Testis (tissue), 3 donors: ENCODE results near the gene SLC16A10. TPM values are rescaled to one million over a fixed set of nuclear protein-coding genes. Genes with fewer than 3 reads are reported as not detected.
A peak's percentile ranks its signal among the peaks of the same experiment; 100 is the strongest.

Experiments
- DNase-seq: peaks from one replicate; pipeline ENCODE4 v3.0.0-alpha.2; 2019
- H3K27ac ChIP-seq, 2 donors: fragments of 200-600 bp; sonication (generic); one replicate each; pipeline ENCODE4 v1.5.1; 2019
- H3K27me3 ChIP-seq: fragments of 200-600 bp; sonication (generic); one replicate; pipeline ENCODE4 v1.5.1; 2019
- H3K36me3 ChIP-seq: fragments of 200-600 bp; sonication (generic); one replicate; pipeline ENCODE4 v1.5.1; 2017; ENCODE audit warnings: low read depth; ENCODE audit errors: missing control alignments
- H3K4me1 ChIP-seq: fragments of 200-600 bp; sonication (generic); one replicate; pipeline ENCODE4 v1.5.1; 2019
- H3K4me3 ChIP-seq, 2 donors: fragments of 200-600 bp; sonication (generic); one replicate each; pipeline ENCODE4 v1.5.1; 2017 to 2019
- H3K9me3 ChIP-seq: fragments of 200-600 bp; sonication (generic); one replicate; pipeline ENCODE4 v1.5.1; 2017
- POLR2A ChIP-seq: fragments of 450-650 bp; IDR thresholded peaks from one replicate; pipeline ENCODE4 v1.6.1; 2017; ENCODE audit warnings: antibody characterized with exemption, mild to moderate bottlenecking, moderate library complexity
- WGBS, 2 donors: methylation state at CpG; one replicate each; pipeline ENCODE4 v1.1.5; 2018; 5-methylcytosine and 5-hydroxymethylcytosine counted together
- intact Hi-C: fragments of 100-400 bp; cut with DNase I; formaldehyde crosslinking; loops from one replicate; pipeline ENCODE4 v1.15.1; 2023; ENCODE audit warnings: low total_unique reads
- polyA plus RNA-seq: library from polyadenylated mRNA; stranded (reverse); fragments of 350-450 nt; fragmentation: Illumina TruSeq; extraction: RNeasy Lipid Tissue Mini Kit (QIAGEN cat#74804); gene quantifications from one replicate; pipeline ENCODE4 v1.2.3, GENCODE V29; 2014; ENCODE audit warnings: low read depth, low replicate concordance; ENCODE audit not compliant: insufficient read depth
- total RNA-seq, 2 donors: library from RNA; depleted of rRNA; stranded (reverse); fragments of >200 nt; gene quantifications; one replicate each; pipeline ENCODE4 v1.2.3, GENCODE V29; 2016
- TF ChIP-seq, protein P1 (sequence below), 3 experiments: fragments of 450-650 bp in 2 of 3; fragments of 200-600 bp in 1 of 3; sonication (generic) in 1 of 3; IDR thresholded peaks; one replicate each; pipeline ENCODE4 v1.5.1; 2016 to 2019; ENCODE audit warnings: antibody characterized with exemption in 3 of 3, mild to moderate bottlenecking in 2 of 3, moderate library complexity in 1 of 3

The SLC16A10 gene
- total and polyA plus RNA-seq, 3 donors from 2014 or later: 9.0 to 16.9 (median 12.0) TPM

DNA sequence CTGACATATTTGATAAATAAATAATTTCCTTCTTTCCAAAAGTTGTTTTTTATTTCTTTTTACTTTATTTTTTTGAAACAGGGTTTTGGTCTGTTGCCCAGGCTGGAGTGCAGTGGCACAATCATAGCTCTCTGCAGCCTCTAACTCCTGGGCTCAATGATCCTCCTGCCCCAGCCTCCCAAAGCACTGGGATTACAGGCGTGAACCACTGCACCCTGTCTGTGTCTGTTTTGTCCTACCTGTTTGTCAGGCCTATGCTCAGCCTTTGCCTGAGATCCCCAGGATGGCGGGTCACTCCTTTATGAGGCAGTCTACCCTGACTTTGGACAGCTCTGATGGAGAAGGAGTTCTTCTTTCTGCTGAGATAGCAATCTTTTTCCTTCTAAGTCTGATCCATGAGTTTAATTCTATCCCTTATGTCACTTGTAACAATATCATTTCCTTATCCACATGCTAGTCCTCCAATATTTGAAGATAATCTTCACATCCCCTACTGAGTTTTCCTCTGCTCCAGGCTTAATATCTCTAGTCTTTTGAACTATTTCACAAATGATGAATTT lies 14.4 kb upstream of the SLC16A10 start:
- no peak for TF ChIP-seq POLR2A
- TF ChIP-seq, protein P1, sequence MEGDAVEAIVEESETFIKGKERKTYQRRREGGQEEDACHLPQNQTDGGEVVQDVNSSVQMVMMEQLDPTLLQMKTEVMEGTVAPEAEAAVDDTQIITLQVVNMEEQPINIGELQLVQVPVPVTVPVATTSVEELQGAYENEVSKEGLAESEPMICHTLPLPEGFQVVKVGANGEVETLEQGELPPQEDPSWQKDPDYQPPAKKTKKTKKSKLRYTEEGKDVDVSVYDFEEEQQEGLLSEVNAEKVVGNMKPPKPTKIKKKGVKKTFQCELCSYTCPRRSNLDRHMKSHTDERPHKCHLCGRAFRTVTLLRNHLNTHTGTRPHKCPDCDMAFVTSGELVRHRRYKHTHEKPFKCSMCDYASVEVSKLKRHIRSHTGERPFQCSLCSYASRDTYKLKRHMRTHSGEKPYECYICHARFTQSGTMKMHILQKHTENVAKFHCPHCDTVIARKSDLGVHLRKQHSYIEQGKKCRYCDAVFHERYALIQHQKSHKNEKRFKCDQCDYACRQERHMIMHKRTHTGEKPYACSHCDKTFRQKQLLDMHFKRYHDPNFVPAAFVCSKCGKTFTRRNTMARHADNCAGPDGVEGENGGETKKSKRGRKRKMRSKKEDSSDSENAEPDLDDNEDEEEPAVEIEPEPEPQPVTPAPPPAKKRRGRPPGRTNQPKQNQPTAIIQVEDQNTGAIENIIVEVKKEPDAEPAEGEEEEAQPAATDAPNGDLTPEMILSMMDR (IDR thresholded peaks at IDR 0.05): no peak
- DNase-seq: no peak
- Histone ChIP-seq H3K36me3 (no peaks in the 10 kb centered on the region), H3K27ac (no peak overlapping the region), H3K9me3 (no peaks in the 10 kb centered on the region), H3K27me3 (no peaks in the 10 kb centered on the region), H3K4me1 (no peaks in the 10 kb centered on the region), H3K4me3 (no peak overlapping the region)
- WGBS, 2 donors: 94 to 95% methylated on average over 2 of the region's 2 CpGs
- intact Hi-C loops: no loop called here

DNA sequence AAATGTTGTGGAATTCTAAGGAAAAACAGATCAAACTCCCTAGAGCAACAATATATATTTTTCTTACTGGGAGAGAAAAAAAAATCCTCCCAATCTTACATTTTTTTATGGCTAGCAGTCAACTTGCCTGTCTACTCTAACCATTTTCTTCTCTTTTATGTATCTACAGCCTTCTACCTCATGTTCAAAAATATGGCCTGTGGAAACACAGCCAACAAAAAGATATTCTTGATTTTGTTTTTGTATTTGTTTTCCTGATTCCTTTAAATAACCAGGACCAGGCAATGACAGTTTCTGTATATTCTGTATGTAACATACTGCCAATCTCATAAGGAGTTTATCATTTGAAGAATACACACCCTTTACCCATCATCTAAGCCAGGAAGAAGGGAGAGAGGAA lies 13.0 kb upstream of the SLC16A10 start:
- Histone ChIP-seq H3K27ac (no peak overlapping the region), H3K4me1 (no peaks in the 10 kb centered on the region), H3K36me3 (no peaks in the 10 kb centered on the region), H3K27me3 (no peaks in the 10 kb centered on the region), H3K4me3 (no peak overlapping the region), H3K9me3 (no peaks in the 10 kb centered on the region)
- intact Hi-C loops: no loop called here
- no peak for DNase-seq
- TF ChIP-seq POLR2A: no peak
- TF ChIP-seq, protein P1 (IDR thresholded peaks at IDR 0.05): no peak

DNA sequence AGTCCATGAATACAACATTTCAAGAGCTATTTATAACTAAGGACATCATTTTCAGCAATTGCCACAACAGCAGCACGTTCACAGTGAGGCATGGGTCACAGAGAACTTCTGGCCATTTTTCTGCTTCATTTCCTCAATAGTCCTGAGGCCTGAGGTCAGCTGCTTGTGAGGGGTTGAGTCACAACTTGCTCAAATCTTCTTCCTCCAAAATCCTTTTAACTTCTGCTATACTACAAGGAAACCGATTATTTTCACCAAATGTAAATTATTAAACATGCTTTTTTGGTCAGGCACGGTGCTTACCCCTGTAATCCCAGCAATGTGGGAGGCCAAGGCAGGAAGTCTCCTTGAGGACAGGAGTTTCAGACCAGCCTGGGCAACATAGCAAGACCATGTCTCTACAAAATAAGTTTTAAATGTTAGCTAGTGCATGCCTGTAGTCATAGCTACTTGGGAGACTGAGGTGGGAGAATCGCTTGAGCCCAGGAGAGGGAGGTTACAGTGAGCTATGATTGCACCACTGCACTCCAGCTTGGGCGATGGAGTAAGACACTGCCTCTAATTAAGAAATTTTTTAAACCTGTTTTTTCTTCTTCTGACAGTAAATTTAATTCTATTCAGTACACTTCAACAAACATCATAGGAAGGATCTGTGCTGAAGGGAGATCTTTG lies 11.1 kb upstream of the SLC16A10 start:
- no peaks in the 10 kb centered on the region for H3K36me3 ChIP-seq
- TF ChIP-seq, protein P1 (IDR thresholded peaks at IDR 0.05): no peak
- no peak for TF ChIP-seq POLR2A
- no peak overlapping the region for H3K4me3 ChIP-seq
- no peaks in the 10 kb centered on the region for H3K9me3 ChIP-seq
- 79 to 81% methylated on average over 5 of the region's 5 CpGs for WGBS, 2 donors
- H3K4me1 ChIP-seq: no peaks in the 10 kb centered on the region
- no peak for DNase-seq
- intact Hi-C loops: no loop called here
- no peaks in the 10 kb centered on the region for H3K27me3 ChIP-seq
- H3K27ac ChIP-seq: no peak overlapping the region

DNA sequence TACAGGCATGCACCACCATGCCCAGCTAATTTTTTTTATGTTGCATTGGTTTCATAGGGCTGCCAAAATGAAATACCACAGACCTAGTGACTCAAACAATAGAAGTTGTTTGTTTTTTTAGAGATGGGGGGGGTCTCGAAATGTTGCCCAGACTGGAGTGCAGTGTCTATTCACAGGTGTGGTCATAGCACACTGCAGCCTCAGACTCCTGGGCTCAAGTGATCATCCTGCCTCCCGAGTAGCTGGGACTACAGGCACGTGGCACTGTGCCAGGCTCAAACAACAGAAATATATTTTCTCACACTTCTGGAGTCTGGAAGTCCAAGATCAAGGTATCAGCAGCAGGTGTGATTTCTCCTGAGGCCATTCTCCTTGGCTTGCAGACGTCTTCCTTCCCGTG lies 6.6 kb upstream of the SLC16A10 start:
- H3K27me3 ChIP-seq: no peaks in the 10 kb centered on the region
- 60 to 62% methylated on average over 5 of the region's 5 CpGs for WGBS, 2 donors
- H3K4me3 ChIP-seq: no peak overlapping the region
- no peak for DNase-seq
- no peaks in the 10 kb centered on the region for H3K9me3 ChIP-seq
- H3K36me3 ChIP-seq: no peaks in the 10 kb centered on the region
- TF ChIP-seq, protein P1 (IDR thresholded peaks at IDR 0.05): no peak
- no peak for TF ChIP-seq POLR2A
- no peaks in the 10 kb centered on the region for H3K4me1 ChIP-seq
- intact Hi-C loops: no loop called here
- H3K27ac ChIP-seq: no peak overlapping the region

DNA sequence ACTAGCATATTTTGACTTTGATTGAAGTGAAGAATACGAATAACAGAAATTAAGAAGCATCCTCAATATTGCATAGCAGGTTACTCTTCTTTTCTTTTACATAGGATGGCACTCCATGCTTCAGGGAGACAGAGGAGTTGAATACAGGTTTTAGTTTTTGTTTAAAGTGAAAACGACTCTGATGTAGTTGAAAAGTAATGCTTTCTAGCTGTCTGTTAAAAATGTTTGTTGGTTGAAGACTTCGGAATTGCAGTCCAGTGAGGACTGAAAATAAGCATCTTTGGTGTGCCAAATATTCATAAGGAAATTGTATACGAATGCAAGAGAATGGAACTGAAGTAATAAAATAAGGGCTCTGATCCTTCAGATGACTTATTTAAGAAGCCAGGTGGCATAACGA lies 618 bp upstream of the SLC16A10 start:
- WGBS, 2 donors: 12 to 18% methylated on average over 5 of the region's 5 CpGs
- TF ChIP-seq, protein P1 (IDR thresholded peaks at IDR 0.05): no peak
- TF ChIP-seq POLR2A: no peak
- Histone ChIP-seq H3K9me3 (no peaks in the 10 kb centered on the region), H3K4me3 (peak overlapping the region; percentile 64 to 67), H3K36me3 (no peaks in the 10 kb centered on the region), H3K27ac (no peak overlapping the region), H3K27me3 (no peaks in the 10 kb centered on the region), H3K4me1 (no peaks in the 10 kb centered on the region)
- DNase-seq: no peak
- intact Hi-C loops: no loop called here
